NCI-H510A (cell line): ENCODE data around the gene RNF31.
A peak's percentile ranks its signal among the peaks of the same experiment; 100 is the strongest.

ENCODE experiments used
- DNase-seq: peaks from one replicate; lab custom pipeline; 2025; lab: John Stamatoyannopoulos, UW

Gene RNF31

GRCh38 chr14:24182110-24182882 is 35.0 kb downstream of the RNF31 start:
- DNase-seq: no peak

GRCh38 chr14:24183014-24183481 is 35.8 kb downstream of the RNF31 start:
- no peak for DNase-seq

- no peak for DNase-seq
Measured at GRCh38 chr14:24184104-24184970, 37.0 kb downstream of the RNF31 start.

GRCh38 chr14:24185026-24185425 is 37.7 kb downstream of the RNF31 start:
- no peak for DNase-seq

GRCh38 chr14:24185741-24186140 is 38.4 kb downstream of the RNF31 start:
- DNase-seq: no peak

GRCh38 chr14:24186831-24187538 is 39.7 kb downstream of the RNF31 start:
- DNase-seq: no peak

GRCh38 chr14:24187539-24187915 is 40.2 kb downstream of the RNF31 start:
- DNase-seq: no peak

GRCh38 chr14:24188251-24189058 is 41.2 kb downstream of the RNF31 start, which contains the start of gene IPO4:
Gene IPO4 (minus strand): TSS chr14:24188816. CDS start chr14:24188787, 29 bp downstream.
- peak; percentile 95 for DNase-seq

GRCh38 chr14:24189059-24189375 is 41.7 kb downstream of the RNF31 start:
- no peak for DNase-seq

- no peak for DNase-seq
Measured at GRCh38 chr14:24189460-24189859, 42.2 kb downstream of the RNF31 start.

- no peak for DNase-seq
Measured at GRCh38 chr14:24190416-24190815, 43.1 kb downstream of the RNF31 start.

- DNase-seq: no peak
Measured at GRCh38 chr14:24192933-24193332, 45.6 kb downstream of the RNF31 start.

- DNase-seq: no peak
Measured at GRCh38 chr14:24194186-24194872, 47.0 kb downstream of the RNF31 start.

GRCh38 chr14:24194873-24195185 is 47.5 kb downstream of the RNF31 start:
- no peak for DNase-seq

- DNase-seq: peak; percentile 78
Measured at GRCh38 chr14:24195186-24196070, 48.1 kb downstream of the RNF31 start, which contains the start of gene TM9SF1. Gene TM9SF1 (minus strand): TSS chr14:24195441. CDS start chr14:24195019, 422 bp downstream.

GRCh38 chr14:24196071-24197055 is 49.1 kb downstream of the RNF31 start:
- no peak for DNase-seq

GRCh38 chr14:24197056-24197450 is 49.8 kb downstream of the RNF31 start:
- no peak for DNase-seq

GRCh38 chr14:24198814-24199524 is 51.7 kb downstream of the RNF31 start:
- no peak for DNase-seq
